ENCODE measurements around the gene SIRT2. TPM values are rescaled to one million over a fixed set of nuclear protein-coding genes. Genes with fewer than 3 reads are reported as not detected.
"Not testable (repeated sequence)": the region's sequence is repeated elsewhere in the genome, so short reads cannot be mapped to it uniquely, and the experiment has no call there.

SIRT2 gene
- total RNA-seq (100 to 1,000 TPM; 277 to 339 TPM), polyA plus RNA-seq (ENCODE audit: insufficient read length in 2 of 2) (100 to 1,000 TPM; 652 to 771 TPM)
- long read RNA-seq, donor 1, transcript SIRT2-201 (16 exons, 2,070 nt): minor isoform, 8 of 252 reads
- long read RNA-seq, donor 1, transcript SIRT2-218 (3 exons, 606 nt): minor isoform, 10 of 252 reads
- long read RNA-seq, donor 1, transcript SIRT2-204 (15 exons, 2,062 nt): major isoform, 160 of 252 reads
- long read RNA-seq, donor 1, partial matches to known transcripts: 35 of 252 reads
- long read RNA-seq, donor 1, other reads (novel, unspliced or antisense): 35 of 252 reads
- long read RNA-seq, donor 2, transcript SIRT2-204 (15 exons, 2,062 nt): major isoform, 72 of 94 reads
- long read RNA-seq, donor 2, partial matches to known transcripts: 6 of 94 reads
- long read RNA-seq, donor 2, other reads (novel, unspliced or antisense): 9 of 94 reads
- long read RNA-seq, donor 3, transcript SIRT2-218 (3 exons, 606 nt): minor isoform, 7 of 92 reads
- long read RNA-seq, donor 3, transcript SIRT2-201 (16 exons, 2,070 nt): minor isoform, 6 of 92 reads
- long read RNA-seq, donor 3, transcript SIRT2-204 (15 exons, 2,062 nt): major isoform, 63 of 92 reads
- long read RNA-seq, donor 3, partial matches to known transcripts: 15 of 92 reads
- long read RNA-seq, donor 3, other reads (novel, unspliced or antisense): 0 of 92 reads
- long read RNA-seq, donor 4, transcript SIRT2-204 (15 exons, 2,062 nt): major isoform, 7 of 18 reads
- long read RNA-seq, donor 4, partial matches to known transcripts: 0 of 18 reads
- long read RNA-seq, donor 4, other reads (novel, unspliced or antisense): 5 of 18 reads

GRCh38 chr19:38899447-38900201 is at the start of gene SIRT2, which contains the start of gene NFKBIB:
Gene SIRT2 (minus strand): TSS chr19:38899618. CDS start chr19:38899521, 97 bp downstream.
Gene NFKBIB (plus strand): TSS chr19:38899969. CDS start chr19:38900033, 64 bp downstream.
- H3K27ac ChIP-seq (ENCODE audit: low read depth, low read length): peak within 1 kb of the TSS; percentile 93
- H3K4me3 ChIP-seq (ENCODE audit: low read depth, low read length): peak within 1 kb of the TSS; percentile 91
- H3K27me3 ChIP-seq (ENCODE audit: control insufficient read depth, insufficient read depth, low read length): no peaks in the 10 kb centered on the region
- no peaks in the 10 kb centered on the region for H3K9me3 ChIP-seq (ENCODE audit: control insufficient read depth, insufficient read depth, low read length)
- H3K36me3 ChIP-seq (ENCODE audit: control insufficient read depth, insufficient read depth, low read length): peaks cover 13% of the 10 kb centered on the region
- peak; percentile 99 to 100 (median 100) for DNase-seq (ENCODE audit: low read depth in 4 of 6, low spot score in 6 of 6)
- H3K4me1 ChIP-seq (ENCODE audit: control insufficient read depth, insufficient read depth, low read length): peaks cover 39% of the 10 kb centered on the region
- under 1% methylated on average over 64 of the region's 64 CpGs for WGBS (ENCODE audit: insufficient coverage)

- H3K9me3 ChIP-seq (ENCODE audit: control insufficient read depth, insufficient read depth, low read length): no peaks in the 10 kb centered on the region
- no peaks in the 10 kb centered on the region for H3K27me3 ChIP-seq (ENCODE audit: control insufficient read depth, insufficient read depth, low read length)
- DNase-seq (ENCODE audit: low read depth in 4 of 6, low spot score in 6 of 6): no peak
- H3K4me1 ChIP-seq (ENCODE audit: control insufficient read depth, insufficient read depth, low read length): peaks cover 12% of the 10 kb centered on the region
- H3K27ac ChIP-seq (ENCODE audit: low read depth, low read length): no peak overlapping the region
- WGBS (ENCODE audit: insufficient coverage): 81% methylated on average over 7 of the region's 11 CpGs
- peaks cover 21% of the 10 kb centered on the region for H3K36me3 ChIP-seq (ENCODE audit: control insufficient read depth, insufficient read depth, low read length)
- no peak overlapping the region for H3K4me3 ChIP-seq (ENCODE audit: low read depth, low read length)
These were observed 47.0 kb upstream of the SIRT2 start for GRCh38 chr19:38946229-38947010.

DNA sequence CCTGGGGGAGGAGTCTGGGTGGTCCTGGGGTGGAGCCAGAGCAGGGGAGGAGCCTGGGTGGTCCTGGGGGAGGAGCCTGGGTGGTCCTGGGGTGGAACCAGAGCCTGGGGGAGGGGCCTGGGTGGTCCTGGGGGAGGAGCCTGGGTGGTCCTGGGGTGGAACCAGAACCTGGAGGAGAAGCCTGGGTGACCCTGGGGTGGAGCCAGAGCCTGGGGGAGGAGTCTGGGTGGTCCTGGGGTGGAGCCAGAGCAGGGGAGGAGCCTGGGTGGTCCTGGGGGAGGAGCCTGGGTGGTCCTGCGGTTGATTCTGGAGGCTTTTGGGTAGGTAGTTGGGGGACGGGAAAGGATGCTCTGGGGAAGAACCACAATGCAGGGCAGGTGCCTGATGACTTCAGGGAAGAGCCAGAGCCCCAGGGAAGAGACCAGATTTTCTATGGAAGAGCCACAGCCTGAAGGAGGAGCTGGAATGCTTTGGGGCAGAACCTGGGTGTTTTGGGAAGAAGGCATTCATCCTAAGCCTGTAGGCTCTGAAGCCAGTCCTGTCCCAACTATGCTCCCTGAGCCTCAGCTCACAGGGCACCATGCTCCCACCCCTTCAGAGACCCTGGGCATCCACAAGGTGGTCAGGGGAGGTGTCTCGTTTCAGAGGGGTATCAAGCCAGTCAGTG is 46.3 kb upstream of the SIRT2 start:
- WGBS (ENCODE audit: insufficient coverage): 97% methylated on average over 2 of the region's 3 CpGs
- H3K9me3 ChIP-seq (ENCODE audit: control insufficient read depth, insufficient read depth, low read length): no peaks in the 10 kb centered on the region
- H3K36me3 ChIP-seq (ENCODE audit: control insufficient read depth, insufficient read depth, low read length): peaks cover 21% of the 10 kb centered on the region
- no peak for DNase-seq (ENCODE audit: low read depth in 4 of 6, low spot score in 6 of 6)
- peaks cover 15% of the 10 kb centered on the region for H3K4me1 ChIP-seq (ENCODE audit: control insufficient read depth, insufficient read depth, low read length)
- no peaks in the 10 kb centered on the region for H3K27me3 ChIP-seq (ENCODE audit: control insufficient read depth, insufficient read depth, low read length)
- no peak overlapping the region for H3K27ac ChIP-seq (ENCODE audit: low read depth, low read length)
- H3K4me3 ChIP-seq (ENCODE audit: low read depth, low read length): no peak overlapping the region

GRCh38 chr19:38944981-38945506 is 45.6 kb upstream of the SIRT2 start:
- H3K4me3 ChIP-seq (ENCODE audit: low read depth, low read length): no peak overlapping the region
- peaks cover 21% of the 10 kb centered on the region for H3K36me3 ChIP-seq (ENCODE audit: control insufficient read depth, insufficient read depth, low read length)
- DNase-seq (ENCODE audit: low read depth in 4 of 6, low spot score in 6 of 6): no peak
- no peaks in the 10 kb centered on the region for H3K9me3 ChIP-seq (ENCODE audit: control insufficient read depth, insufficient read depth, low read length)
- H3K27me3 ChIP-seq (ENCODE audit: control insufficient read depth, insufficient read depth, low read length): no peaks in the 10 kb centered on the region
- peaks cover 11% of the 10 kb centered on the region for H3K4me1 ChIP-seq (ENCODE audit: control insufficient read depth, insufficient read depth, low read length)
- 91% methylated on average over 11 of the region's 12 CpGs for WGBS (ENCODE audit: insufficient coverage)
- H3K27ac ChIP-seq (ENCODE audit: low read depth, low read length): no peak overlapping the region

- Histone ChIP-seq H3K9me3 (ENCODE audit: control insufficient read depth, insufficient read depth, low read length) (no peaks in the 10 kb centered on the region), H3K36me3 (ENCODE audit: control insufficient read depth, insufficient read depth, low read length) (peaks cover 21% of the 10 kb centered on the region), H3K4me3 (ENCODE audit: low read depth, low read length) (no peak overlapping the region), H3K4me1 (ENCODE audit: control insufficient read depth, insufficient read depth, low read length) (peaks cover 7% of the 10 kb centered on the region), H3K27me3 (ENCODE audit: control insufficient read depth, insufficient read depth, low read length) (no peaks in the 10 kb centered on the region), H3K27ac (ENCODE audit: low read depth, low read length) (no peak overlapping the region)
- 89% methylated on average over 18 of the region's 20 CpGs for WGBS (ENCODE audit: insufficient coverage)
- DNase-seq (ENCODE audit: low read depth in 4 of 6, low spot score in 6 of 6): no peak
These were observed 43.2 kb upstream of the SIRT2 start for GRCh38 chr19:38942471-38943181.

DNA sequence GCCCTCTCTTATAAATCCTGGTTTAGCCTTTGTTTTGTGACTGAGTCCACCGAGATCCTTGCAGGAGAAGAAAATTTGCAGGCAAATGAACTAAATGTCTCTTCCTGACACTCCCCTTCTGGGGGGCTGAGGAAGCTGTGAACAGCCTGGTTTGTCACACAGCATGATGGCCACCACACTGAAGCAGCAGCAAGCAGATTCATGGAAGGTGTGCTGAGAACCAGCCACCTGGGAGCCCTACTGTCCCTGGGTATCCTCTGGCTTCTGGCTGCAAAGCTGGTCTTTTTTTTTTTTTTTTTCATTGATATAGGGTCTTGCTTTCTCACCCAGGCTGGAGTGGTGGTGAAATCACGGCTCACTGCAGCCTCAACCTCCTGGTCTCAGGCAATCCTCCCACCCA is 42.6 kb upstream of the SIRT2 start:
- Histone ChIP-seq H3K4me1 (ENCODE audit: control insufficient read depth, insufficient read depth, low read length) (peaks cover 7% of the 10 kb centered on the region), H3K4me3 (ENCODE audit: low read depth, low read length) (no peak overlapping the region), H3K27ac (ENCODE audit: low read depth, low read length) (no peak overlapping the region), H3K9me3 (ENCODE audit: control insufficient read depth, insufficient read depth, low read length) (no peaks in the 10 kb centered on the region), H3K27me3 (ENCODE audit: control insufficient read depth, insufficient read depth, low read length) (no peaks in the 10 kb centered on the region), H3K36me3 (ENCODE audit: control insufficient read depth, insufficient read depth, low read length) (peaks cover 17% of the 10 kb centered on the region)
- WGBS (ENCODE audit: insufficient coverage): no CpG with 5 or more reads among the region's 2 CpGs
- no peak for DNase-seq (ENCODE audit: low read depth in 4 of 6, low spot score in 6 of 6)

- WGBS (ENCODE audit: insufficient coverage): no CpG with 5 or more reads among the region's 5 CpGs
- not testable (repeated sequence) for DNase-seq (ENCODE audit: low read depth in 4 of 6, low spot score in 6 of 6); H3K4me3 ChIP-seq (ENCODE audit: low read depth, low read length); H3K27ac ChIP-seq (ENCODE audit: low read depth, low read length); H3K9me3 ChIP-seq (ENCODE audit: control insufficient read depth, insufficient read depth, low read length); H3K27me3 ChIP-seq (ENCODE audit: control insufficient read depth, insufficient read depth, low read length); H3K4me1 ChIP-seq (ENCODE audit: control insufficient read depth, insufficient read depth, low read length)
- peaks cover 17% of the 10 kb centered on the region for H3K36me3 ChIP-seq (ENCODE audit: control insufficient read depth, insufficient read depth, low read length)
These were observed 42.0 kb upstream of the SIRT2 start for GRCh38 chr19:38941466-38941865.

GRCh38 chr19:38939957-38940356 is 40.5 kb upstream of the SIRT2 start:
- peaks cover 7% of the 10 kb centered on the region for H3K4me1 ChIP-seq (ENCODE audit: control insufficient read depth, insufficient read depth, low read length)
- H3K27ac ChIP-seq (ENCODE audit: low read depth, low read length): no peak overlapping the region
- 77% methylated on average over 5 of the region's 5 CpGs for WGBS (ENCODE audit: insufficient coverage)
- no peaks in the 10 kb centered on the region for H3K27me3 ChIP-seq (ENCODE audit: control insufficient read depth, insufficient read depth, low read length)
- no peak overlapping the region for H3K4me3 ChIP-seq (ENCODE audit: low read depth, low read length)
- no peak for DNase-seq (ENCODE audit: low read depth in 4 of 6, low spot score in 6 of 6)
- no peaks in the 10 kb centered on the region for H3K9me3 ChIP-seq (ENCODE audit: control insufficient read depth, insufficient read depth, low read length)
- peaks cover 4% of the 10 kb centered on the region for H3K36me3 ChIP-seq (ENCODE audit: control insufficient read depth, insufficient read depth, low read length)

Data from spinal cord (tissue), 10 donors.